ENCODE results near the gene ASS1. TPM values are rescaled to one million over a fixed set of nuclear protein-coding genes. Genes with fewer than 3 reads are reported as not detected.

ASS1 gene
- total and polyA plus RNA-seq, 2 of the 13 experiments (the other 11 are each of a cell fraction or from before 2014, with no cell fraction given): 77.6 to 122 TPM

GRCh38 chr9:130526854-130527650 is 82.3 kb downstream of the ASS1 start (continued):
- TF ChIP-seq CERS6 (CRISPR knock-in tag; IDR thresholded peaks at IDR 0.05): no peak
- peak; percentile 85 for TF ChIP-seq ARID5B (CRISPR knock-in tag; IDR thresholded peaks at IDR 0.05)
- TF ChIP-seq JUNB (CRISPR knock-in tag; IDR thresholded peaks at IDR 0.05; ENCODE audit: borderline replicate concordance): no peak; the same call in 1 of the 2 replicates
- no peak for TF ChIP-seq ZBTB49 (CRISPR knock-in tag; IDR thresholded peaks at IDR 0.05; ENCODE audit: borderline replicate concordance)
- TF ChIP-seq E2F5 (CRISPR knock-in tag; conservative IDR thresholded peaks at IDR 0.05): no peak
- TF ChIP-seq ZSCAN30 (CRISPR knock-in tag; IDR thresholded peaks at IDR 0.05): no peak
- peak; percentile 23; the same call in 1 of the 2 replicates for TF ChIP-seq SOX13 (IDR thresholded peaks at IDR 0.05)
- peak in 1 of 2 experiments; percentile 41; a peak in 1 of 4 replicates for TF ChIP-seq SOX13 (CRISPR knock-in tag; conservative IDR thresholded peaks at IDR 0.05 in 1 of 2, IDR thresholded peaks at IDR 0.05 in 1 of 2)
- TF ChIP-seq ZNF350 (CRISPR knock-in tag; IDR thresholded peaks at IDR 0.05; ENCODE audit: borderline replicate concordance, low read depth): peak; percentile 82; the same call in 1 of the 2 replicates
- no peak for TF ChIP-seq ZKSCAN1 (IDR thresholded peaks at IDR 0.05; ENCODE audit: low read length)
- no peak for TF ChIP-seq ZNF549 (CRISPR knock-in tag; IDR thresholded peaks at IDR 0.05)
- TF ChIP-seq ZNF232 (CRISPR knock-in tag; IDR thresholded peaks at IDR 0.05; ENCODE audit: borderline replicate concordance): no peak
- TF ChIP-seq ZNF543 (CRISPR knock-in tag; IDR thresholded peaks at IDR 0.05): peak; percentile 71; the same call in 1 of the 2 replicates
- peak; percentile 54; the same call in 1 of the 2 replicates for TF ChIP-seq MIXL1 (CRISPR knock-in tag; IDR thresholded peaks at IDR 0.05)
- TF ChIP-seq TEAD3 (CRISPR knock-in tag; optimal IDR thresholded peaks at IDR 0.05; ENCODE audit: borderline replicate concordance): peak; percentile 76
- TF ChIP-seq JUND (CRISPR knock-in tag; IDR thresholded peaks at IDR 0.05): no peak; the same call in none of the 2 replicates
- TF ChIP-seq ATF7-NPFF (CRISPR knock-in tag; IDR thresholded peaks at IDR 0.05; ENCODE audit: low read depth): 0 out of 2 replicates have a peak, but pooled peaks have one; percentile 42
- TF ChIP-seq SOX6 (IDR thresholded peaks at IDR 0.05): no peak
- TF ChIP-seq SOX6 (CRISPR knock-in tag; IDR thresholded peaks at IDR 0.05): peak; percentile 86
- TF ChIP-seq NFE2 (CRISPR knock-in tag; IDR thresholded peaks at IDR 0.05): no peak
- no peak for TF ChIP-seq CHD2 (IDR thresholded peaks at IDR 0.05; ENCODE audit: low read depth, low read length)
- no peak for TF ChIP-seq ZNF234 (CRISPR knock-in tag; conservative IDR thresholded peaks at IDR 0.05)

All from HepG2 (cell line).